HEK293 (cell line): ENCODE results near the gene GARIN5B.

ENCODE experiments used
- CTCF ChIA-PET: fragments of 350-600 bp; formaldehyde crosslinking; extraction: SDS; loops from one replicate; lab custom pipeline; 2021; ENCODE audit warnings: antibody characterized with exemption; lab: Yijun Ruan, JAX
- POLR2A ChIA-PET: fragments of 300-600 bp; formaldehyde crosslinking; extraction: SDS; loops from one replicate; lab custom pipeline; 2020; ENCODE audit warnings: antibody characterized with exemption, inconsistent platforms; lab: Yijun Ruan, JAX
- H3K27ac ChIP-seq: fragments of 200-500 bp; sonication (Bioruptor generic); 2 replicates; pipeline ENCODE4 v1.5.1; 2014; ENCODE audit warnings: low read depth, low read length, control low read depth, inconsistent platforms; ENCODE audit errors: extremely low read depth
- H3K36me3 ChIP-seq, 2 experiments: fragments of 200-500 bp in 1 of 2; sonication (Bioruptor generic) in 1 of 2; 1 replicate in 1 of 2; 2 replicates in 1 of 2; pipeline ENCODE4 v1.5.1; 2014 to 2017; ENCODE audit warnings: inconsistent platforms in 2 of 2, low read length in 2 of 2; ENCODE audit not compliant: control insufficient read depth in 2 of 2, insufficient read depth in 1 of 2
- H3K4me1 ChIP-seq: fragments of 200-500 bp; sonication (Bioruptor generic); 2 replicates; pipeline ENCODE4 v1.5.1; 2014; ENCODE audit warnings: mild to moderate bottlenecking, low read length, inconsistent platforms; ENCODE audit not compliant: control insufficient read depth, insufficient read depth
- H3K4me3 ChIP-seq: 2 replicates; pipeline ENCODE4 v1.5.1; 2011; ENCODE audit warnings: low read depth, mild to moderate bottlenecking, control low read depth, low read length, moderate library complexity
- H3K9me3 ChIP-seq: fragments of 200-500 bp; sonication (Bioruptor generic); 2 replicates; pipeline ENCODE4 v1.5.1; 2014; ENCODE audit warnings: low read depth, low read length, inconsistent platforms; ENCODE audit not compliant: control insufficient read depth, insufficient read depth
- BCL11B ChIP-seq: fragments of 450-650 bp; formaldehyde crosslinking; IDR thresholded peaks from 2 replicates; pipeline ENCODE4 v1.5.1; 2016; ENCODE audit warnings: low read depth, missing biosample characterization, missing genetic modification characterization
- GLI2 ChIP-seq: fragments of 450-650 bp; formaldehyde crosslinking; IDR thresholded peaks from 2 replicates; pipeline ENCODE4; 2017; ENCODE audit warnings: missing biosample characterization, missing genetic modification characterization, low read depth, borderline replicate concordance
- GLI4 ChIP-seq: fragments of 450-650 bp; formaldehyde crosslinking; IDR thresholded peaks from 2 replicates; pipeline ENCODE4 v1.5.1; 2016; ENCODE audit warnings: missing biosample characterization, missing genetic modification characterization
- GLIS1 ChIP-seq: fragments of 450-650 bp; formaldehyde crosslinking; IDR thresholded peaks from 2 replicates; pipeline ENCODE4 v1.5.1; 2016; ENCODE audit warnings: missing biosample characterization, missing genetic modification characterization
- HOXA7 ChIP-seq: sonication (generic); formaldehyde crosslinking; IDR thresholded peaks from 2 replicates; pipeline ENCODE4 v1.8.1; 2022; ENCODE audit warnings: missing genetic modification reagents, borderline replicate concordance
- KLF8 ChIP-seq: fragments of 450-650 bp; formaldehyde crosslinking; IDR thresholded peaks from 2 replicates; pipeline ENCODE4 v1.5.1; 2016; ENCODE audit warnings: missing biosample characterization, missing genetic modification characterization
- OSR2 ChIP-seq: fragments of 450-650 bp; formaldehyde crosslinking; IDR thresholded peaks from 2 replicates; pipeline ENCODE4 v1.5.1; 2016; ENCODE audit warnings: missing biosample characterization, missing genetic modification characterization
- OVOL3 ChIP-seq: fragments of 450-650 bp; formaldehyde crosslinking; IDR thresholded peaks from 2 replicates; pipeline ENCODE4 v1.5.1; 2016; ENCODE audit warnings: missing biosample characterization, missing genetic modification characterization
- PRDM1 ChIP-seq: fragments of 450-650 bp; formaldehyde crosslinking; IDR thresholded peaks from 2 replicates; pipeline ENCODE4; 2016; ENCODE audit warnings: missing biosample characterization, missing genetic modification characterization
- SP2 ChIP-seq: fragments of 450-650 bp; formaldehyde crosslinking; IDR thresholded peaks from 2 replicates; pipeline ENCODE4 v1.5.1; 2016; ENCODE audit warnings: missing biosample characterization, missing genetic modification characterization
- SP7 ChIP-seq: fragments of 450-650 bp; formaldehyde crosslinking; IDR thresholded peaks from 2 replicates; pipeline ENCODE4 v1.5.1; 2016; ENCODE audit warnings: missing biosample characterization, missing genetic modification characterization
- ZBTB10 ChIP-seq: fragments of 450-650 bp; formaldehyde crosslinking; IDR thresholded peaks from 2 replicates; pipeline ENCODE4 v1.5.1; 2016; ENCODE audit warnings: missing biosample characterization, missing genetic modification characterization
- ZEB2 ChIP-seq: fragments of 450-650 bp; formaldehyde crosslinking; IDR thresholded peaks from 2 replicates; pipeline ENCODE4 v1.5.1; 2016; ENCODE audit warnings: missing biosample characterization, missing genetic modification characterization
- ZFP3 ChIP-seq: fragments of 450-650 bp; formaldehyde crosslinking; IDR thresholded peaks from 2 replicates; pipeline ENCODE4 v1.5.1; 2016; ENCODE audit warnings: low read depth, missing biosample characterization, missing genetic modification characterization
- ZNF121 ChIP-seq: fragments of 450-650 bp; formaldehyde crosslinking; IDR thresholded peaks from 2 replicates; pipeline ENCODE4 v1.5.1; 2016; ENCODE audit warnings: missing biosample characterization, missing genetic modification characterization
- ZNF148 ChIP-seq: fragments of 450-650 bp; formaldehyde crosslinking; IDR thresholded peaks from 2 replicates; pipeline ENCODE4 v1.5.0; 2017; ENCODE audit warnings: missing biosample characterization, missing genetic modification characterization, borderline replicate concordance
- ZNF292 ChIP-seq: fragments of 450-650 bp; formaldehyde crosslinking; IDR thresholded peaks from 2 replicates; pipeline ENCODE4 v1.5.1; 2016; ENCODE audit warnings: low read depth, missing biosample characterization, missing genetic modification characterization, borderline replicate concordance
- ZNF324 ChIP-seq: fragments of 450-650 bp; formaldehyde crosslinking; IDR thresholded peaks from 2 replicates; pipeline ENCODE4 v1.5.1; 2016; ENCODE audit warnings: missing biosample characterization, missing genetic modification characterization
- ZNF426 ChIP-seq: fragments of 450-650 bp; formaldehyde crosslinking; IDR thresholded peaks from 2 replicates; pipeline ENCODE4 v1.5.1; 2017; ENCODE audit warnings: missing biosample characterization, missing genetic modification characterization, mild to moderate bottlenecking, inconsistent platforms, moderate library complexity
- ZNF521 ChIP-seq: fragments of 450-650 bp; formaldehyde crosslinking; IDR thresholded peaks from 2 replicates; pipeline ENCODE4 v1.5.1; 2017; ENCODE audit warnings: missing biosample characterization, mild to moderate bottlenecking, missing genetic modification characterization
- ZNF571 ChIP-seq: fragments of 450-650 bp; formaldehyde crosslinking; IDR thresholded peaks from 2 replicates; pipeline ENCODE4 v1.5.0; 2017; ENCODE audit warnings: missing biosample characterization, missing genetic modification characterization
- ZNF596 ChIP-seq: fragments of 450-650 bp; IDR thresholded peaks from 2 replicates; pipeline ENCODE4 v1.5.0; 2018; ENCODE audit warnings: missing biosample characterization, mild to moderate bottlenecking, missing genetic modification characterization, moderate library complexity
- ZNF664 ChIP-seq: fragments of 450-650 bp; formaldehyde crosslinking; IDR thresholded peaks from 2 replicates; pipeline ENCODE4 v1.5.1; 2016; ENCODE audit warnings: missing biosample characterization, missing genetic modification characterization
- ZNF670 ChIP-seq: fragments of 450-650 bp; formaldehyde crosslinking; IDR thresholded peaks from 2 replicates; pipeline ENCODE4 v1.5.1; 2016; ENCODE audit warnings: missing biosample characterization, missing genetic modification characterization, low read depth
- ZNF768 ChIP-seq: fragments of 450-650 bp; formaldehyde crosslinking; IDR thresholded peaks from 2 replicates; pipeline ENCODE4 v1.5.1; 2018; ENCODE audit warnings: missing biosample characterization, mild to moderate bottlenecking, missing genetic modification characterization

Gene GARIN5B

DNA sequence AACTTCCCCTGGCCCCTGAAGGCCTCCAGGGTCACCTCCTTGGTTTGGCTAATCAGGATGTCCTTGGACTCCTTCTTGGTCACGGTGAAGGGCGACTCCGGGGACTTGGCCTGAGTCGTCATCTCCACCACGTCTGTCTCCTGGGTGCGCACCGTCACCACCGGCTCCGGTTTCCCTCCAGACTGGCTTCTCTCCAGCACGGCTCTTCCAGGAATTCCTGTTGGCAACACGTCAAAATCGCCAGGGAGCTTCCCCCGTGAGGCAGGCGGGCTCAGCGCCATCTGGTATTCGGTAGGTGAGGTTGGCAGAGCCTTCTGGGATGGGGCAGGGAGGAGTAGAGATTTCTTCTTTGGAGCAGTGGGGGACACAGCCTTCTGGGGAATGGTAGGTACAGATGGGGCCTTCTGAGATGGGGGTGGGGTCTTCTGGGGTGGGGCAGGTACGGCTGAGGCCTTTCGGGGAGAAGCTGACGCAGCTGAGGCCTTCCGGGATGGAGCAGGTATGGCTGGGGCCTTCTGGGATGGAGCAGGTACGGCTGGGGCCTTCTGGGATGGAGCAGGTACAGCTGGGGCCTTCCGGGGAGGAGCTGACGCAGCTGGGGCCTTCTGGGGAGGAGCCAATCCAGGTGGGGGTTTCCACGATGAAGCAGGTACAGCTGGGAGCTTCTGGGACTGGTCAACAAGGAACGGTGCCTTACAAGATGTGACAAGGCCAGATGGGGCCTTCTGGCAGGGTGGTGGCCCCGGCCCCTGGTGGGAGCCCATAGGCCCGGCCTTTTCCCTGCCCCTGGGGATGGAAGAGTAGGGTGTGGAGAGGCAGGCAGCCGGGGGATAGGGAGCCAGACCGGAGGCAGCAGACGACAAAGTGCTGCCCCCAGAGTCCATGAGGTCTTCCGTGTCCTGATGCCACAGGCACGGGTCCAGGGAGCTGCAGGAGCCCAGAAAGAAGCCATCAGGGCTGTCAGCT is 3.8 kb downstream of the GARIN5B start:
- H3K4me1 ChIP-seq, result 0 out of 2 replicates have a peak, but pooled peaks cover 1% of the 10 kb centered on the region
- CTCF ChIA-PET, result interaction anchor here (1.2 kb wide), 1 partner anchor 13 kb away, joined by 3 read pairs; no protein-coding TSS in a partner anchor
- no peaks in the 10 kb centered on the region for H3K9me3 ChIP-seq
- H3K4me3 ChIP-seq, result no peak overlapping the region
- TF ChIP-seq SP2 (tag by site-specific recombination) (peak; percentile 13; the same call in 1 of the 2 replicates), ZNF596 (no peak)
- H3K27ac ChIP-seq, result no peak overlapping the region
- POLR2A ChIA-PET, result interaction anchor here (1.1 to 1.4 kb wide), 2 partner anchors 13 to 20 kb away, joined by 4 to 5 read pairs; partner anchors contain the start of gene KMT5C
- no peaks in the 10 kb centered on the region for H3K36me3 ChIP-seq

- CTCF ChIA-PET, result interaction anchor here (1.2 kb wide), 1 partner anchor 13 kb away, joined by 3 read pairs; no protein-coding TSS in a partner anchor
- Histone ChIP-seq H3K27ac (no peak overlapping the region), H3K4me3 (no peak overlapping the region), H3K4me1 (peaks cover 5% of the 10 kb centered on the region; the same call in 1 of the 2 replicates), H3K36me3 (no peaks in the 10 kb centered on the region), H3K9me3 (no peaks in the 10 kb centered on the region)
- POLR2A ChIA-PET, result no interaction called here
- TF ChIP-seq HOXA7 (CRISPR knock-in tag) (no peak), ZNF768 (no peak), ZNF670 (tag by site-specific recombination) (no peak), ZEB2 (tag by site-specific recombination) (no peak), ZNF571 (tag by site-specific recombination) (no peak), BCL11B (tag by site-specific recombination) (no peak), ZNF121 (tag by site-specific recombination) (no peak), ZNF521 (tag by site-specific recombination) (no peak), SP7 (tag by site-specific recombination) (no peak), GLI4 (tag by site-specific recombination) (no peak), GLI2 (no peak), ZNF426 (tag by site-specific recombination) (no peak)
Observed at GRCh38 chr19:55358493-55358892, 4.6 kb downstream of the GARIN5B start.

- Histone ChIP-seq H3K4me1 (peaks cover 8% of the 10 kb centered on the region; the same call in 1 of the 2 replicates), H3K27ac (no peak overlapping the region), H3K4me3 (no peak overlapping the region), H3K36me3 (no peaks in the 10 kb centered on the region), H3K9me3 (no peaks in the 10 kb centered on the region)
- ChIA-PET CTCF (interaction anchor here (0.6 to 1.6 kb wide), 4 partner anchors 16 to 145 kb away, joined by 3 to 4 read pairs (median 3); partner anchors contain the start of gene KMT5C), POLR2A (interaction anchor here (0.7 to 1.8 kb wide), 3 partner anchors 10 to 16 kb away, joined by 4 to 8 read pairs (median 4); partner anchors contain the start of genes IL11 and KMT5C)
- TF ChIP-seq ZBTB10 (tag by site-specific recombination), result 0 out of 2 replicates have a peak, but pooled peaks have one; percentile 16
- TF ChIP-seq ZFP3 (tag by site-specific recombination), result no peak
- TF ChIP-seq GLIS1 (tag by site-specific recombination), result peak; percentile 30; the same call in 1 of the 2 replicates
- TF ChIP-seq ZNF324 (tag by site-specific recombination), result no peak
- TF ChIP-seq ZNF664 (tag by site-specific recombination), result peak; percentile 98
- TF ChIP-seq ZNF521 (tag by site-specific recombination), result no peak
- TF ChIP-seq OVOL3 (tag by site-specific recombination), result no peak
- TF ChIP-seq KLF8 (tag by site-specific recombination), result peak; percentile 23; the same call in 1 of the 2 replicates
- TF ChIP-seq OSR2 (tag by site-specific recombination), result no peak
- no peak for TF ChIP-seq ZNF292 (tag by site-specific recombination)
- no peak for TF ChIP-seq ZNF148
- TF ChIP-seq PRDM1 (tag by site-specific recombination), result 0 out of 2 replicates have a peak, but pooled peaks have one; percentile 13
Observed at GRCh38 chr19:55355213-55355821, 7.7 kb downstream of the GARIN5B start.
